RPMI7951 (cell line): ENCODE data around the gene UGT1A3. TPM values are rescaled to one million over a fixed set of nuclear protein-coding genes. Genes with fewer than 3 reads are reported as not detected.

Experiments
- DNase-seq: peaks from one replicate; pipeline ENCODE4 v3.0.0-alpha.2; 2012; ENCODE audit warnings: low read depth
- total RNA-seq: library from RNA; depleted of rRNA; stranded (reverse); fragments of >200 nt; shearing (Covaris generic); gene quantifications from 2 replicates; pipeline ENCODE4 v1.2.3, GENCODE V29; 2014

The UGT1A3 gene
- total RNA-seq, 1 experiment from 2014 or later = not detected

- no peak for DNase-seq
These were observed 29.3 kb downstream of the UGT1A3 start for GRCh38 chr2:233758141-233758540.

- no peak for DNase-seq
These were observed 30.0 kb downstream of the UGT1A3 start for GRCh38 chr2:233758849-233759248.

GRCh38 chr2:233760043-233760442 is 31.2 kb downstream of the UGT1A3 start, which contains the start of gene UGT1A1:
UGT1A1 (plus strand) TSS chr2:233760270; CDS start chr2:233760288, 18 bp downstream.
- DNase-seq = no peak

- peak; percentile 14 for DNase-seq
These were observed 32.4 kb downstream of the UGT1A3 start for GRCh38 chr2:233761040-233761769.

- DNase-seq = peak; percentile 89
These were observed 35.4 kb downstream of the UGT1A3 start for GRCh38 chr2:233764264-233764663.

- peak; percentile 68 for DNase-seq
These were observed 35.9 kb downstream of the UGT1A3 start for GRCh38 chr2:233764761-233765160.

- DNase-seq = no peak
These were observed 37.6 kb downstream of the UGT1A3 start for GRCh38 chr2:233766416-233766815.

- peak; percentile 24 for DNase-seq
These were observed 39.2 kb downstream of the UGT1A3 start for GRCh38 chr2:233768076-233768475.

- DNase-seq = no peak
These were observed 40.4 kb downstream of the UGT1A3 start for GRCh38 chr2:233769260-233769659.

- no peak for DNase-seq
These were observed 43.3 kb downstream of the UGT1A3 start for GRCh38 chr2:233772153-233772552.

GRCh38 chr2:233772583-233772982 is 43.7 kb downstream of the UGT1A3 start:
- DNase-seq = no peak

- DNase-seq = no peak
These were observed 45.0 kb downstream of the UGT1A3 start for GRCh38 chr2:233773854-233774253.

GRCh38 chr2:233775414-233775813 is 46.6 kb downstream of the UGT1A3 start:
- DNase-seq = no peak

GRCh38 chr2:233778030-233778429 is 49.2 kb downstream of the UGT1A3 start, which contains the start of gene MROH2A:
MROH2A (plus strand) TSS chr2:233778330; CDS start chr2:233779359, 1,029 bp downstream.
- DNase-seq = no peak

GRCh38 chr2:233779722-233780121 is 50.9 kb downstream of the UGT1A3 start:
- DNase-seq = no peak

- peak; percentile 42 for DNase-seq
These were observed 51.9 kb downstream of the UGT1A3 start for GRCh38 chr2:233780771-233781170.

GRCh38 chr2:233789554-233789953 is 60.7 kb downstream of the UGT1A3 start:
- no peak for DNase-seq

- no peak for DNase-seq
These were observed 62.5 kb downstream of the UGT1A3 start for GRCh38 chr2:233791151-233791882.

GRCh38 chr2:233791883-233792329 is 63.1 kb downstream of the UGT1A3 start:
- no peak for DNase-seq

GRCh38 chr2:233792720-233793119 is 63.9 kb downstream of the UGT1A3 start:
- no peak for DNase-seq

GRCh38 chr2:233793465-233794127 is 64.8 kb downstream of the UGT1A3 start:
- no peak for DNase-seq

GRCh38 chr2:233794128-233794658 is 65.4 kb downstream of the UGT1A3 start:
- DNase-seq = no peak
